ENCODE results near the gene ERMARD.

GRCh38 chr6:169794317-169795055 is 43.1 kb downstream of the ERMARD start:
- TF ChIP-seq POLR2AphosphoS5 (IDR thresholded peaks at IDR 0.05; ENCODE audit: low read depth, low read length): no peak
- no peak for TF ChIP-seq TAF1 (IDR thresholded peaks at IDR 0.05; ENCODE audit: borderline replicate concordance, insufficient read depth, low read length)
- TF ChIP-seq SIN3A (IDR thresholded peaks at IDR 0.05; ENCODE audit: borderline replicate concordance, insufficient read depth, low read length): no peak
- no peak for TF ChIP-seq REST (IDR thresholded peaks at IDR 0.05; ENCODE audit: insufficient read depth in 1 of 2, low read depth in 2 of 2, low read length in 2 of 2)

Measured in PFSK-1 (cell line).